ENCODE results near the gene GPR158. TPM values are rescaled to one million over a fixed set of nuclear protein-coding genes. Genes with fewer than 3 reads are reported as not detected.

Gene GPR158
- total and polyA plus RNA-seq, 2 of the 8 experiments (the other 6 are each of a cell fraction or from before 2014, with no cell fraction given) = 0.14 to 0.78 TPM

GRCh38 chr10:25631471-25631870, 456.7 kb downstream of the GPR158 start:
- H2BK12ac ChIP-seq (ENCODE audit: low read depth, low read length) = no peak overlapping the region
- no peak overlapping the region for H4K8ac ChIP-seq (ENCODE audit: extremely low read depth, insufficient read depth, low read length)
- no peak overlapping the region for H3K18ac ChIP-seq (ENCODE audit: extremely low read depth, low read length)
- H2AFZ ChIP-seq (ENCODE audit: low read length) = 0 out of 2 replicates have a peak overlapping the region, but pooled peaks have one; percentile 62
- no peak overlapping the region for H3K4me2 ChIP-seq (ENCODE audit: insufficient read depth in 1 of 2, low read depth in 2 of 2, low read length in 2 of 2)
- ChIA-PET POLR2A (ENCODE audit: partially characterized antibody) (no interaction called here), CTCF (ENCODE audit: partially characterized antibody) (no interaction called here)
- H2AK5ac ChIP-seq (ENCODE audit: low read depth, low read length) = no peak overlapping the region
- no peak overlapping the region for H4K5ac ChIP-seq (ENCODE audit: insufficient read length, low read depth, low read length)
- H3K4me1 ChIP-seq (replicated peaks in 1 of 4; ENCODE audit: control insufficient read depth in 3 of 4, insufficient read depth in 4 of 4, low read length in 3 of 4) = no peaks in the 10 kb centered on the region
- H3K9ac ChIP-seq (replicated peaks in 1 of 4; ENCODE audit: extremely low read depth in 1 of 4, low read depth in 3 of 4, low read length in 3 of 4) = no peak overlapping the region
- 94% methylated on average over 4 of the region's 4 CpGs; no CpG with 5 or more reads in 1 of the 2 experiments for WGBS, 2 experiments (ENCODE audit: extremely low coverage in 1 of 2, insufficient coverage in 1 of 2, insufficient read length in 1 of 2, insufficient replicate concordance in 2 of 2, low coverage in 1 of 2, low lambda C conversion rate in 2 of 2, missing lambda C conversion rate in 1 of 2)
- no peak overlapping the region for H2BK20ac ChIP-seq (ENCODE audit: low read length)
- no peak overlapping the region for H4K91ac ChIP-seq (replicated peaks; ENCODE audit: insufficient read length, low read length)
- H3K14ac ChIP-seq (ENCODE audit: insufficient read length) = no peak overlapping the region
- FAIRE-seq (no peak), DNase-seq (ENCODE audit: low read depth in 1 of 2, low spot score in 2 of 2) (no peak)
- H3K9me3 ChIP-seq (ENCODE audit: insufficient read depth in 2 of 2, low read depth in 1 of 2, low read length in 1 of 2) = no peaks in the 10 kb centered on the region
- H2BK15ac ChIP-seq (ENCODE audit: low read length) = no peak overlapping the region
- no peak overlapping the region for H3K4me3 ChIP-seq (ENCODE audit: extremely low read depth in 1 of 4, insufficient read depth in 2 of 4, low read depth in 3 of 4, low read length in 4 of 4)
- no peak overlapping the region for H2BK5ac ChIP-seq (ENCODE audit: low read depth, low read length)
- H3K4ac ChIP-seq (replicated peaks; ENCODE audit: insufficient read length, low read depth, low read length) = no peak overlapping the region
- H3K36me3 ChIP-seq (ENCODE audit: control insufficient read depth in 2 of 4, insufficient read depth in 4 of 4, low read length in 3 of 4) = no peaks in the 10 kb centered on the region
- no peaks in the 10 kb centered on the region for H3K27me3 ChIP-seq (replicated peaks in 1 of 4; ENCODE audit: control insufficient read depth in 3 of 4, extremely low read depth in 1 of 4, insufficient read depth in 3 of 4, low read length in 3 of 4)
- no peaks in the 10 kb centered on the region for H3K23me2 ChIP-seq (ENCODE audit: low read depth, low read length)
- no peaks in the 10 kb centered on the region for H3K79me2 ChIP-seq (ENCODE audit: control insufficient read depth in 1 of 2, insufficient read depth in 2 of 2, low read length in 2 of 2)
- no peak overlapping the region for H3K27ac ChIP-seq (ENCODE audit: low read depth, low read length)
- TF ChIP-seq POU5F1 (IDR thresholded peaks at IDR 0.05; ENCODE audit: low read depth, low read length) = no peak
- TF ChIP-seq CBX5 (IDR thresholded peaks at IDR 0.05; ENCODE audit: low read depth, low read length) = no peak
- TF ChIP-seq JUN (IDR thresholded peaks at IDR 0.05; ENCODE audit: low read depth, low read length) = no peak
- no peaks in the 10 kb centered on the region for H3K79me1 ChIP-seq (ENCODE audit: low read depth, low read length)
- H4K20me1 ChIP-seq (replicated peaks in 1 of 2; ENCODE audit: control insufficient read depth in 1 of 2, insufficient read depth in 2 of 2, low read length in 2 of 2) = no peaks in the 10 kb centered on the region
- no peak overlapping the region for H2BK120ac ChIP-seq (replicated peaks; ENCODE audit: low read depth, low read length)
- no peak overlapping the region for H3K23ac ChIP-seq (ENCODE audit: insufficient read length)
- H3K56ac ChIP-seq (replicated peaks; ENCODE audit: insufficient read length, low read depth, low read length) = no peak overlapping the region
